GM19351 (cell line): ENCODE results near the gene ACACB.
"Not testable (repeated sequence)": the region's sequence is repeated elsewhere in the genome, so short reads cannot be mapped to it uniquely, and the experiment has no call there.

Experiments used
- ATAC-seq: cut with Tn5 transposase; IDR thresholded peaks from one replicate; pipeline ENCODE4 v1.9.1; 2021; ENCODE audit warnings: mild to moderate bottlenecking, moderate library complexity; ENCODE audit not compliant: unreplicated experiment

ACACB gene

GRCh38 chr12:109170324-109170723, 53.9 kb downstream of the ACACB start:
- no peak for ATAC-seq

GRCh38 chr12:109172787-109173186, 56.4 kb downstream of the ACACB start:
- ATAC-seq, result not testable (repeated sequence)

GRCh38 chr12:109173443-109174240, 57.3 kb downstream of the ACACB start:
- no peak for ATAC-seq

- ATAC-seq, result no peak
Observed at GRCh38 chr12:109174468-109174867, 58.1 kb downstream of the ACACB start.

GRCh38 chr12:109178532-109178931, 62.1 kb downstream of the ACACB start:
- no peak for ATAC-seq

GRCh38 chr12:109179927-109180326, 63.5 kb downstream of the ACACB start:
- ATAC-seq, result no peak

GRCh38 chr12:109182041-109182839, 65.9 kb downstream of the ACACB start:
- no peak for ATAC-seq

GRCh38 chr12:109185441-109185840, 69.1 kb downstream of the ACACB start:
- no peak for ATAC-seq

GRCh38 chr12:109186993-109187653, 70.7 kb downstream of the ACACB start:
- ATAC-seq, result no peak

GRCh38 chr12:109188108-109188712, 71.8 kb downstream of the ACACB start:
- ATAC-seq, result no peak

- no peak for ATAC-seq
Observed at GRCh38 chr12:109189291-109189690, 72.9 kb downstream of the ACACB start.

GRCh38 chr12:109191621-109192250, 75.3 kb downstream of the ACACB start:
- no peak for ATAC-seq

GRCh38 chr12:109192358-109192757, 76.0 kb downstream of the ACACB start:
- ATAC-seq, result no peak

- ATAC-seq, result no peak
Observed at GRCh38 chr12:109193896-109194295, 77.5 kb downstream of the ACACB start.

- no peak for ATAC-seq
Observed at GRCh38 chr12:109196332-109196731, 79.9 kb downstream of the ACACB start.

- ATAC-seq, result no peak
Observed at GRCh38 chr12:109197327-109197726, 80.9 kb downstream of the ACACB start.

- ATAC-seq, result no peak
Observed at GRCh38 chr12:109199324-109199723, 82.9 kb downstream of the ACACB start.

- no peak for ATAC-seq
Observed at GRCh38 chr12:109200825-109201495, 84.6 kb downstream of the ACACB start.

GRCh38 chr12:109201496-109201885, 85.1 kb downstream of the ACACB start:
- ATAC-seq, result no peak

GRCh38 chr12:109202770-109203169, 86.4 kb downstream of the ACACB start:
- no peak for ATAC-seq
